Fibroblast of skin of scalp (primary cell): ENCODE data around the gene TKT.
"Not testable (repeated sequence)": the region's sequence is repeated elsewhere in the genome, so short reads cannot be mapped to it uniquely, and the experiment has no call there.

Experiments
- DNase-seq: peaks from one replicate; pipeline ENCODE4 v3.0.0-alpha.2; 2013

Gene TKT

GRCh38 chr3:53259427-53260259 lies 3.8 kb upstream of the TKT start:
- no peak for DNase-seq

GRCh38 chr3:53258600-53259426 lies 3.0 kb upstream of the TKT start:
- DNase-seq: no peak

- no peak for DNase-seq
Measured at GRCh38 chr3:53257465-53257864, 1.6 kb upstream of the TKT start.

DNA sequence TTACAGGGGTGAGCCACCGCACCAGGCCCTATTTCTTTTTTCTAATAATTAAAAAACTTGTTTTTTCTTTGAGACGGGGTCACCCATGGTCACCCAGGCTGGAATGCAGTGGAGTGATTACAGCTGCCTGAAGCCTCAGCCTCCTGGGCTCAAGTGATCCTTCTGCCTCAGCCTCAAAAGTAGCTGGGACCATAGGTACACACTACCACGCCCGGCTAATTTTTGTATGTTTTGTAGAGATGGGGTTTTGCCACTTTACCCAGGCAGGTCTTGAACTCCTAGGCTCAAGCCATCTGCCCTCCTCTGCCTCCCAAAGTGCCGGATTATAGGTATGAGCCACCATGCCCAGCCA lies 858 bp upstream of the TKT start:
- no peak for DNase-seq

DNA sequence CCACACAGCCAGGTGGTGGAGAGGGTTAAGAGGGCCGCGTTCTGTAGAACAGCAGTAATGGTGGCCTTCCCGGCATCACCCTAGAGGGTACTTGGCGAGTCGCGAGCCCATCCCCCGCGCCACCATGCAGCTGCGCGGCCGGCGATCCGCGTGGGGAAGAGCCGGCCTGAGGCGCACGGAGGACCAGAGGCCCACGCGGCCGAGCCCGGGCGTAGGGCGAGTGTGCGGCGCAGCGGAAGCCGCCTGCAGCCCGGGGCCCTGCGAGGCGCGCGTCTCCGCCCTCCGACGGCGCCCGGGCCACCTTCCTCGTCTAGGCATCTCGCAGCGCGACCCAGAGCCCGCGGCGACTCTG lies 423 bp downstream of the TKT start:
- no peak for DNase-seq

DNA sequence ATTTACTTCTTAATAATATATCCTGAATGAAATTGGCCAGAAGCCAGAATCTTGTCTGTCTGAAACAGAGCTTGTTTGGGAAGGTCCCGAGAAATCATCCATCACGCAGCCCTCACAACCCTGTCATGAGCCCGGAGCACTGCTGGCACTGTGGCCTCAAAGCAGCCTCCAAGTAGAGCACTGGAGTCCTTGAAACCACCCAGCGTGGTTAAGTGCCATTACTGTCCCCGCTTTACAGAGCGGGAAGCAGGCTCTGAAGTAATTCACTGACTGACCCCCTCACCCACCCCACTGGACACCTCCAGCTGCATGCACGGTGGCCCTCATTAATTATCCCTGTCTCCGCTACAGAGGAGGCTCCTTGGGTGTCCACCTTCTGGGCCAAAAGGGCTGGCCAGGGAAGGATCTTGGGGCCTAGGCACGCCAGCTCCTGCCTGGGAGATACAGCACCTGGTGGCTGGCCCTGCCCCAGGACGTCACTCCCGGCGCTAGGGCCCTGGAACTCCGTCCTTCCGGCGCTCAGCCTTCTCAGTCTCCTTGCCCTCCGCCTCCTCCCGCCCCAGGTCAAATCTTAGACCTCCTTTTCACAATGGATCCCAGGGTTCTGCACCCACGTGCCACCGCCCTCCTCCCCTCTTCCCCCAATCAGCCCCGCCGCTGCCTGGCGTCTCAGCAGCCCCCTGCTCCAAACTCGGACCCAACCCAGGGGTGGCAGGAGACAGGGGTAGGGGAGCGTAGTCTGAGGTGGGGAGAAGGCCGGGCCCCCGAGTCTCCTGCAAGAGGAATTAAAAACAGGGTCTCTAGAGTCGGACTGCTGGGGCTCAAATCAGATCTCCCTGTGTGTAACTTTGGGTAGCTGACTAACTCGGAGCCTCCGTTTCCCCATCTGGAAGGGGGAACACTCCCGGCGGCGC lies 1.1 kb downstream of the TKT start:
- peak; percentile 37 for DNase-seq

DNA sequence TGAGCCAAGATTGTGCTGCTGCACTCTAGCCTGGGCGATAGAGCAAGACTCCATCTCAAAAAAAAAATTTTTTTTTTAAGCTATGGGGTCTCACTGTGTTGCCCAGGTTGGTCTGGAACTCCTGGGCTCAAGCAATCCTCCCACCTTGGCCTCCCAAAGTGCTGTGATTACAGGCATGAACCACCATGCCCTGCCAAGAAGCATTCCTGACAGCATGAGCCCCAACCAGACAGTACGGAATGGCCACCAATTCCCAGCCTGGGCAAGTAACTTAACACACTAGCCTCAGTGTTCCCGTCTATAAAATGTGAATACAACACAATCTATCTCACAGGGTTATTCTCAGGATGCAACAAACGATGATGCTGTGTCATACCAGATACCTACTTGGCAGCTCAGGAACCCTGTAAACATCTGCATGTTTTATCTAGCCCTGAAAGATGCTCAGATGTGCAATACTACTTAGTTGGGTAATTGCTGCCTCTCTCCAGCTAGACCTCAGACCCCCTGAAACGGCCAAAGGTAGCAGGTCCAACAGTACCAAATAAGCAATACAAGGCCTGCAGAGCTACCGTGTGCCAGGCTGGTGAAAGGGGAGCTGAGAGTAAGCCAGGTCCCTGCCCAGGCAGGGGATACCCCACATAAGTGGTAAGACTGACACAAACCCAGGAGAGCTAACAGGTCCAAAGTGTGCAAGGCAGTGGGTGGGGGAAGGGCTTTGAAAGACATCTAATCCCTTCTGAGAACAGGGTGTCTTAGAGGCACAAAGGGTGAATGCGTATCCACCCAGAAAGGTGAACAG lies 1.9 kb downstream of the TKT start:
- DNase-seq: no peak

DNA sequence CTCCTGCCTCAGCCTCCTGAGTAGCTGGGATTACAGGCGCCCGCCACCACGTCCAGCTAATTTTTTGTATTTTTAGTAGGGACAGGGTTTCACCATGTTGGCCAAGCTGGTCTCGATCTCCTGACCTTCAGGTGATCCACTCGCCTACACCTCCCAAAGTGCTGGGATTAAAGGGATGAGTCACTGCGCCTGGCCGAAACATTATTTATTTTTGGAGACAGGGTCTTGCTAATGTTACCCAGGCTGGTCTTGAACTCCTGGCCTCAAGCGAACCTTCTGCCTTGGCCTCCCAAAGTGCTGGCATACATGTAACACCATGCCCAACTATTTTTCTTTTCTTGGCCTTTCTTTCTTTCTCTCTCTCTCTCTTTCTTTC lies 2.9 kb downstream of the TKT start:
- not testable (repeated sequence) for DNase-seq

GRCh38 chr3:53252096-53252946 lies 3.5 kb downstream of the TKT start:
- no peak for DNase-seq

- DNase-seq: no peak
Measured at GRCh38 chr3:53250881-53251605, 4.8 kb downstream of the TKT start.

- no peak for DNase-seq
Measured at GRCh38 chr3:53250453-53250852, 5.4 kb downstream of the TKT start.

DNA sequence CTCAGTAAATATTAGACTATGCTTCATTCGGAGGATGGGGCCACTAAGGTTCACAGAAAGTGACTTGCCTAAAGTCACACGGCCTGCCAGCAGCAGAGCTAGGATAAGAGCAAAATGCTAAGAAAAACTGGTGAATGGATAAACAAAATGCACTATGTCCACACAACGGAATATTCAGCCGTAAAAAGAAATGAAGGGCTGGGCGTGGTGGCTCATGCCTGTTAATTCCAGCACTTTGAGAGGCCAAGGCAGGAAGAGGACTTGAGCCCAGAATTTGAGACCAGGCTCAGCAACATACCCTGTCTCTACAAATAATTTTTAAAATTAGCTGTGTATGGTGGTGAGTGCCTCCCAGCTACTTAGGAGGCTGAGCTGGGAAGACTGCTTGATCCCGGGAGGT lies 7.7 kb downstream of the TKT start:
- DNase-seq: no peak

DNA sequence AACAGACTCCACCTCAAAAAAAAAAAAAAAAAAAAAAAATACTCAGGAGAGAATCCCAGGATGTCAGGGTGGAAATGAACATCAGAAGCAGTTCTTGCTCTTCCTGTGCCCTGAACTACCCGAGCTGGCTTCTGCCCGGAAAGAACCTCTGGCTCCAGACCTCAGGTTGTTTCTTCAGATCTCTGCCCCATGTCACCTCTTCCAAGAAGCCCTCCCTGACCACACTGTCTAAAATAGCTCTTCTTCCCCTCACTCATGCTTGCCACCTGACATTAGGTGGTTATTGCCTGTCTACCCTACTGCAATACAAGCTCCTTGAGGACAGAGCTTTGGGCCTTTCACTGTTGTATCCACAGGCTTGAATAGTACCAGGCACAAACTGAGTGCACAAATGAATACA lies 8.2 kb downstream of the TKT start:
- no peak for DNase-seq

DNA sequence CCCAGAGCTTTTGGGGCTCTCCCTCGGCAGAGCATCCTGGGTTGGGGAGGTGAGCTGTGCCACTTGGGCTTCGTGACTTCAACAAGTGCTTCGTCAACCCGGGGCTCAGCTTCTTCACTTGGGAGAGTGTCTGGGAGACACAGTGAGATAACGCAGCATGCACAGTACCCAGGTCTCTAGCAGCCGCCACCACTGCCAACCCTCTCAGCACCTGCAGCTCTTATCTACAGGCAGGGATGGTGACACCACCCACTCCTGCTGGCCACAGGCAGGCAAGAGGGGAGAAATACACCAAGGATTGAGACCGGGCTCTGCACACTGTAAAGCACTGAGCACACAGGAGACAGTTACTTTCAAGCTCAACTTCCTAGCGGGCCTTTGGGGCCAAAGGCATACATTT lies 11.6 kb downstream of the TKT start:
- no peak for DNase-seq

GRCh38 chr3:53243785-53244184 lies 12.0 kb downstream of the TKT start:
- DNase-seq: no peak

- peak; percentile 88 for DNase-seq
Measured at GRCh38 chr3:53243165-53243564, 12.7 kb downstream of the TKT start.

- DNase-seq: no peak
Measured at GRCh38 chr3:53242642-53243041, 13.2 kb downstream of the TKT start.

DNA sequence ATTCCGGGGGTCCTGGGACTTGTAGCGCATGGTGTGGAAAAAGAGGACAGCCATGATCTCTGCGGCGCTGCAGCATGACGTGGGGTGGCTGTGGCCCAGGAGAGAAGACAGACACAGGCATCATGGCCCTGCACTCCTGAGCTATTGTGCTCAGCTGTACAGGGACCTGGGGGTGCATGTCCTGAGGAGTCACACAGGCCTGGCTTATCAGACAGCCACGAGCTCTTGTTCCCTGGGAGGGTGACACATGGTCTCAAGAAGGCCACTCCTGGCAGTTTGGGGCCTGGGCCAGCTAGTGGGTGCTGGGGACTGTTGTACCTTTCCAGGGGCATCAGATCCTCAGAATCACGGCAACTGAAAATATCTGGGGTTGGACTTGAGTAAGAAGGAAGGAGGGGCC lies 13.7 kb downstream of the TKT start:
- no peak for DNase-seq

GRCh38 chr3:53240989-53241972 lies 14.5 kb downstream of the TKT start:
- DNase-seq: no peak
